HL-60 (cell line): ENCODE results near the gene TMEM87B.

ENCODE experiments used
- GABPA ChIP-seq: IDR thresholded peaks from 2 replicates; pipeline ENCODE4 v1.6.1; 2012; ENCODE audit warnings: low read depth
- POLR2AphosphoS5 ChIP-seq: IDR thresholded peaks from 2 replicates; pipeline ENCODE4 v1.6.1; 2012; ENCODE audit warnings: low read depth
- TF ChIP-seq, protein P1 (sequence below): IDR thresholded peaks from one replicate; pipeline ENCODE4 v1.5.1; 2011; ENCODE audit warnings: low read length, control low read depth, inconsistent platforms; ENCODE audit not compliant: insufficient read depth
- TF ChIP-seq, protein P2 (sequence below): IDR thresholded peaks from 2 replicates; pipeline ENCODE4 v1.6.1; 2012; ENCODE audit warnings: low read depth; ENCODE audit not compliant: insufficient replicate concordance

DNA sequence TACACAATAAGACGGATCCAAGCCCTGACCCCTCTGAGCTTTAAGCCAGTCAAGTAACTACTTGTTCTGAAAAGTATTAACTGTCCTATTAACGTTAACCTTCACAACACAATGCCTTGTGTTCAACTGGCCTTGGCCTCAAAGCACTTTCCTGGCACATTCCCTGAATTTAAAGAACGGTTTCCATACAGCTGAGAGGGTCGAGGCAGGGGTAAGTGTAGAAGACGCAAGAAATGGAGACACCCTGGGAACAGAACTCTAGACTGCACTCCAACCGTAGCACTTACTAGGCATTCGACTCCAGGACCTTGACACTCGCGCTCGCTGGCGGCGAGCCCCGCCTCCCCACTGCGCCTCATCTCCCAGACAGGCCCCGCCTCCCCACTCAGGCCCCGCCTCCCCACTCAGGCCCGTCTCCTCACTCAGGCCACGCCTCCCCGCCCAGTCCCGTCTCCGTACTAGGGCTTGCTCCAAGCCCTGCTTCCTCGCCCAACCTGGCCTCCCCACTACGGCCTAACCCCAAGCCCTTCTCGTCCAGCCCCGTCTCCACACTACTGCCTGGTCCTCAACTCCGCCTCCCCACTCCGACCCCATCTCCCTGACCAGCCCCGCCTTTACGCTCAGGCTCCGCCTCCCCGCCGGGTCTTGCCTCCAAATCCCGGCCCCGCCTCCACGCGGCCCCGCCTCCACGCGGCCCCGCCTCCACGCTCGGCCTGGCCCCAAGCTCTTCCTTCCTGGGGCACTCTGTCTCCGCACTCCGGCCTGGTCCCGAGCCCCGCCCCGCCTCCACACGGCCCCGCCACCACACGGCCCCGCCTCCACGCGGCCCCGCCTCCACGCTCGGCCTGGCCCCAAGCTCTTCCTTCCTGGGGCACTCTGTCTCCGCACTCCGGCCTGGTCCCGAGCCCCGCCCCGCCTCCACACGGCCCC lies 887 bp upstream of the TMEM87B start:
- TF ChIP-seq, protein P1, sequence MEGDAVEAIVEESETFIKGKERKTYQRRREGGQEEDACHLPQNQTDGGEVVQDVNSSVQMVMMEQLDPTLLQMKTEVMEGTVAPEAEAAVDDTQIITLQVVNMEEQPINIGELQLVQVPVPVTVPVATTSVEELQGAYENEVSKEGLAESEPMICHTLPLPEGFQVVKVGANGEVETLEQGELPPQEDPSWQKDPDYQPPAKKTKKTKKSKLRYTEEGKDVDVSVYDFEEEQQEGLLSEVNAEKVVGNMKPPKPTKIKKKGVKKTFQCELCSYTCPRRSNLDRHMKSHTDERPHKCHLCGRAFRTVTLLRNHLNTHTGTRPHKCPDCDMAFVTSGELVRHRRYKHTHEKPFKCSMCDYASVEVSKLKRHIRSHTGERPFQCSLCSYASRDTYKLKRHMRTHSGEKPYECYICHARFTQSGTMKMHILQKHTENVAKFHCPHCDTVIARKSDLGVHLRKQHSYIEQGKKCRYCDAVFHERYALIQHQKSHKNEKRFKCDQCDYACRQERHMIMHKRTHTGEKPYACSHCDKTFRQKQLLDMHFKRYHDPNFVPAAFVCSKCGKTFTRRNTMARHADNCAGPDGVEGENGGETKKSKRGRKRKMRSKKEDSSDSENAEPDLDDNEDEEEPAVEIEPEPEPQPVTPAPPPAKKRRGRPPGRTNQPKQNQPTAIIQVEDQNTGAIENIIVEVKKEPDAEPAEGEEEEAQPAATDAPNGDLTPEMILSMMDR, result no peak
- TF ChIP-seq POLR2AphosphoS5 (no peak), GABPA (no peak)
- TF ChIP-seq, protein P2, sequence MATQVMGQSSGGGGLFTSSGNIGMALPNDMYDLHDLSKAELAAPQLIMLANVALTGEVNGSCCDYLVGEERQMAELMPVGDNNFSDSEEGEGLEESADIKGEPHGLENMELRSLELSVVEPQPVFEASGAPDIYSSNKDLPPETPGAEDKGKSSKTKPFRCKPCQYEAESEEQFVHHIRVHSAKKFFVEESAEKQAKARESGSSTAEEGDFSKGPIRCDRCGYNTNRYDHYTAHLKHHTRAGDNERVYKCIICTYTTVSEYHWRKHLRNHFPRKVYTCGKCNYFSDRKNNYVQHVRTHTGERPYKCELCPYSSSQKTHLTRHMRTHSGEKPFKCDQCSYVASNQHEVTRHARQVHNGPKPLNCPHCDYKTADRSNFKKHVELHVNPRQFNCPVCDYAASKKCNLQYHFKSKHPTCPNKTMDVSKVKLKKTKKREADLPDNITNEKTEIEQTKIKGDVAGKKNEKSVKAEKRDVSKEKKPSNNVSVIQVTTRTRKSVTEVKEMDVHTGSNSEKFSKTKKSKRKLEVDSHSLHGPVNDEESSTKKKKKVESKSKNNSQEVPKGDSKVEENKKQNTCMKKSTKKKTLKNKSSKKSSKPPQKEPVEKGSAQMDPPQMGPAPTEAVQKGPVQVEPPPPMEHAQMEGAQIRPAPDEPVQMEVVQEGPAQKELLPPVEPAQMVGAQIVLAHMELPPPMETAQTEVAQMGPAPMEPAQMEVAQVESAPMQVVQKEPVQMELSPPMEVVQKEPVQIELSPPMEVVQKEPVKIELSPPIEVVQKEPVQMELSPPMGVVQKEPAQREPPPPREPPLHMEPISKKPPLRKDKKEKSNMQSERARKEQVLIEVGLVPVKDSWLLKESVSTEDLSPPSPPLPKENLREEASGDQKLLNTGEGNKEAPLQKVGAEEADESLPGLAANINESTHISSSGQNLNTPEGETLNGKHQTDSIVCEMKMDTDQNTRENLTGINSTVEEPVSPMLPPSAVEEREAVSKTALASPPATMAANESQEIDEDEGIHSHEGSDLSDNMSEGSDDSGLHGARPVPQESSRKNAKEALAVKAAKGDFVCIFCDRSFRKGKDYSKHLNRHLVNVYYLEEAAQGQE, result no peak
